ENCODE measurements around the gene CDC42BPB.

Gene CDC42BPB

DNA sequence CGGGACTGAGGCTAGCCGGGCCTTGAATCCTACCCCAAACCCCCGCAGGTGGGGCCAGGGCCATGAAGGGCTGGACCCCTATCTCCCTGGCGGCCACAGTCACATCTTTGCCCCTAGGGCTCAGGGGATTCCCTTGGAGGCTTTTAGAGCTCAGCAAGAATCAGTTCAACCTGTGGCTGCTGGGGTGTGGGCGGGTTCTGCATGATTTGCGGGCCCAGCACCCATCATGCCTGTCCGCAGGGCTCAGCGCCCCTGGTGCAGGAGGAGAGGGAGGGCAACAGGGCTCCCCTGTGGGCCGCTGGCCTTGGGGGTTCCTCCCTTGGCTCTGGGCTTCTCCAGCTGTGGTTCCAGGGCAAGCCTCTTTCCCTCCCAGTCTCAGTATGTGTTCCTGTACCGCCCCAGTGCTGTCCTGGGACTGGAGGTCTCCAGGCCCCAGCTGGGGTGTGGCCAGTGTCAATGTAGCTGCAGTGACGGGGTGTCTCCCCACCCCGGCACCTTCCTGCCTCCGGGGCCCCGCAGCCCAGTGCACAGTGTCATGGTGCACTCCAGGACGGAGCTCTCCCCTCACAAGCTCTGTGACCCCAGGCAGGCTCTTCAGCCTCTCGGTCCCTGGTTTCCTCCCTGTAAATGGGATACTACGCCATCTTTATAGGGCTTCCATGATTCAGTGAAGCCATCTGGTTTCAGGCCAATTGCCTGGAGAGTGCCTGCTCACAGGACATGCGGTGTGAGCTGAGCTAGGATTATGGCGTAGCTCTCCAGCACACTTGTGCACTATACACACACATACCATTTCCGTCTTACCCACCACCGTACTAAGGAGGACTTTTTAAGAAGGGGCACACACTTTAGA lies 16.8 kb upstream of the CDC42BPB start:
- no peak for DNase-seq

DNA sequence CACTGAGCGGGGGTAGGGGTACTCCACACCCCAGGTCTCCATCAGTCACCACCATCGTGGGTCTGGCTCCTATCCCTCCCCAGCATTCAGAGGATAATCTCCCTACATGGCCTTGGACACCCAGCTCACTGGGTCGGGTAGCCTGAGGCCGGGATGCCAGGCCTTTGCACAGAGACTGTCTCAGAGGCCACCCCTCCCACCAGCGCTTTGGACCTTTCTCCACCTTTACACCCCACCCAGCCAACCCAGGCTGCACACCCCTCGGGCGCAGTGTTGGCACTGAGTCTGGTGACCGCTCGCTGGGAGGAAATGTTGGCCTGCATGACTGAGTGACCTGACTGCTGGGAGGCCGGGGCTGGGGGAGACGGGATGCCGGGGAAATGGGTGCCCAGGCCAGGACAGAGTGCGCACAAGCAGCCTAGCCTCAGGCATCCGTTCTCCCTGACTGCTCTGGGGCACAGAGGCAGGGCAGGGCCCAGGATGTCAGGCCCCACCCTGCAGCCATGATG lies 16.1 kb upstream of the CDC42BPB start:
- no peak for DNase-seq

DNA sequence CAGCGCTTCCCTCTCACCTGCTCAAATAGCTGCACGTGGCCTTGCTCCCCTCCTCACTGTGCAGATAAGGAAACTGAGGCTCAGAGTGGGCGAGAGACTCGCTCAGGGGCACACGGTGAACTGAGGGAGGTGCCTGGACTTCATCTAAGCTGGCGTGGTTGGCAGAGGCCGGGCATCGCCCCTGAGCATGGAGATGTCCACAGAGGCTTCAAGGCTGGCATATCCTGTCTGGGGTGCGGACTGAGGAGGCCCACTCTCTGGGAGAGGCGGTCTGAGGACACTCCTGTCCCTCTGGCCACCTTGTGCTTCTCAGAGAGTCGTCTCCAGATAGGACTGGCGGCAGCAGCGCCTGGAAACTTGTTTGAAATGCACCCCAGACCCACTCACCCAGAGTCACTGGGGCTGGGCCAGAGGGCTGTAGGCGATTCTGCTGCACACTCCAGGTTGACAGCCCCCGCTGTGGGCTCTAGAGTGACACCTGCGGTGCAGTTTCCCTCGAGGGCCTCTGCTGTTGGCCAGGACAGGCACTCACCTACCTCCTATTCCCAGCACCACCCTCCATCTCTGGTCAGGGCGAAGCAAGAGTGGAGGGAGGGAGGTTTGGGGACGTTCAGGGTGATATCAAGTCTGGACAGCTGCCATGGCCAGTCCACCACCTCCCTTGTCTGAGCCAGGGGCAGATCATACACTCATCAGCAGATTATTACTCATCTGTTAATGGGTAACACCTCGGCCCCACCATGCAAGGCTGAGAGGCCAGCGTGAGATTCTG lies 15.4 kb upstream of the CDC42BPB start:
- DNase-seq = peak in 1 of 2 donors; percentile 62

DNA sequence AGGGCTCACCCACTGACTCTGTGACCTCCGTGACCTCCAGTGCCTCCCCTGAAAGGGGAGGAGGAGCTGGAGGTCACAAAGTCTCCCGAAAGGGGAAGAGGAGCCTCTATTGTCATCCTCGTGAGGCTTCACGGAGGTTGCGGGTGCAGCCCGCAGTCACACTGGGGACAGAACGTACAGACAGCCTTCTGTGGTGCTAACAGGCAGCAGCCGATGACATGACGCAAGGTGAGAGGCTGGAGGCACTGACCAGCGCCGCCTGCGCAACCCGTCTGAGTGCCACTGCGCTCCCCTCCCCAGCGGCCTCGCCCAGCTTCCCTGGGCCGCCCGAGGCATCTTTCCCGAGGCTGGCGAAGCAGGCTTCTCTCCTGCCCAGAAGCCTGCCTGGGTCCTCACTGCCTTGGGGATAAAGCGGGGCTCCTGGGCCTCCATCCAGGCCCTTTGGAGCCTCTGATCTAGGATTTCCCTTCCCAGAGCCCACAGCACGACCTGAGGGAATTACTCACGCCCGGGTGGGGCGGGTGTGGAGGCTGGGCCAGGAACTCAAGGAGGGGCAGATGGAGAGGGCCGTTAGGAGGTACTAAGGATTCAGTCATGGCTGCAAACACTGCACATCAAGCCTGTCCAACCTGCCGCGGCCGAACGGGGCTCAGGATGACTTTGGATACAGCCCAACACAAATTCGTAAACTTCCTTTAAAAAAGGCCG lies 14.3 kb upstream of the CDC42BPB start:
- peak; percentile 27 to 56 for DNase-seq

DNA sequence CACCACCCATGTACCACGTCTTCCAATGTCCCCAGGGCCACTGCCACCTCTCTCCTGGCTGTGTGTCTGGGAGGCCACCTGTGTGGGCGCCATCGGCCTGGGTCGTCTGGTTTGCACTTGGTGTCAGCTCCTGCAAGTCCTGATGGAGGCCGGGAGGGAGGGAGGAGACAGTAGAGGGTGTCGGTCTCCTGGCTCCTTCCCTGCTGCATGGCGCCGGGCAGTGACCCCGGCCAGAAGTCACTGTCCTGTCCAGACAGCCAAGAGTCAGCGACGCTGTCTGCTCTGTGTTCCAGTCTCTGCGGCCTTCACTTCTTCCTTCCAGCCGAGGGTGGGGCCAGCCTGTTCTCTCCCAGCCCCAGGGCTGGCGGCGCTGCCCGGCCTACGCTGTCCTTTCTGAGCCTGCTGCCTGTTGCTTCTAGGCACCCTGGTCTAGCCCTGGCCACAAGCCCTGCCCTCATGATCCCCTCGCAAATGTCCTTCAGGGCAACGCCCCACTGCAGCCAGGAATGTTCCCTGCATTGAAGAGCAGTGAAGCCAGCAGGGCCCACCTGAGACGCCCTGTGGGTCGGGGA lies 13.7 kb upstream of the CDC42BPB start:
- no peak for DNase-seq

DNA sequence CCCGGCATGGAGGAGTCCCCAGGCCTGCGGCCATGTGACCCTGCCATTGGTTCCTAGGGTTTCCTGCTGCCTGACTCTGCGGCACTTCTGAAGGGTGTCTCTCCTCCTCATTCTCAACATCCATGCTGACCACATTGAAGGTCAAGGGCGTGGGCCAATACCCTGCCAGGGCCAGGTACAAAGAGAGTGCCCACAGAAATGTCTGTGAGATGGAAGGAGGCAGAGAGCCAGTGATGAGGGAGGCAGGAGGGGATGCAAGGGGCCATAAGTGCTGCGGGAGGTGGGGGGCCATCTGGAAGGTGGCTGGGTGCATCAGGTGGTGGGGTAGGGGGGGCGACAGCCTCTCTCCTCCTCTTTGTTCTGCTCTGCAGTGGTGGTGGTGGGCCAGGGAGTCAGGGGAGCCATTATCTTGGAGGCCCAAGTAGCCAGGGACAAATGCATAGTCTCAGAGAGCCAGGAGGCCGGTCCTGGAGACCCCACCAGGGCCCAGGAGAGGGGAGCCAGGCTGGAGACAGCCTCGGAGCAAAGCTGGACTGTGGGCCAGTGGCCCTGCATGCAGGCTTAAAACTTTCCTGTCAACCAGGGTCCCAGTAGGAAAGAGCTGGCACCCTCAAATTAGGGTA lies 13.0 kb upstream of the CDC42BPB start:
- DNase-seq = no peak

DNA sequence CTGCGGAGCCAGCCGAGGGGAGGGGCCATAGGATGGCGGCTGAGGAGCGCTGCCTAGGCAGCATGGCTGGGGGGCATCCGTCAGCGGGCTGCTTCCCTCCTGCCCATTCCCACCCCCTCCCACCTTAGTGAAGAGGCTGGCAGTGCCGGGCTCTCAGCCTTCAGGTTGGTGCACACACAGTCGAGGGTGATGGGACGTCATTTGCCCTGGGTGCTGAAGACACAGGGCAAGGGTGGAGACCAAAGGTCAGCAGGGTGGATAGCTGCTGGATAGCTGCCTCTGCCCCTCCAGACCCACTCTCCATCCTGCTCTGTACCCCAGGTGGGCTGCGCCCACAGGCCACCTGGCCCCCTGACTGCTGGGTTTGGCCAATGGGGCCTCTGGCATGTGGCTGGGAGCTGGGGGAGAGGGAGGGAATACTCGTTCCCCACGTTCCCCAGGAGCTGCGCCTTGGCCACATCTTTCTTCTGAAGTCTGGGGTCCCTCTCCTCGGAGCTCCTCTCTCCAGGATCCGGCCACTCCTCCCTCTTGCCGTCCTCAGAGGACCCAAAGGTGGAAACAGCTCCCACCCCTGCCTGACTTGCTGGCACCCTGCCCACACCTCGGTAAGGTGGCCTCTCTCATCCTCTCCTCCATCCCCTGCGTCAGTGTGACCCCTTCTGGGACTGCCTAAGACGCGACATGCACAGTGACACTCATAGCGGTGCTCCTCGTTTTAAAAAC lies 11.2 kb upstream of the CDC42BPB start:
- no peak for DNase-seq

DNA sequence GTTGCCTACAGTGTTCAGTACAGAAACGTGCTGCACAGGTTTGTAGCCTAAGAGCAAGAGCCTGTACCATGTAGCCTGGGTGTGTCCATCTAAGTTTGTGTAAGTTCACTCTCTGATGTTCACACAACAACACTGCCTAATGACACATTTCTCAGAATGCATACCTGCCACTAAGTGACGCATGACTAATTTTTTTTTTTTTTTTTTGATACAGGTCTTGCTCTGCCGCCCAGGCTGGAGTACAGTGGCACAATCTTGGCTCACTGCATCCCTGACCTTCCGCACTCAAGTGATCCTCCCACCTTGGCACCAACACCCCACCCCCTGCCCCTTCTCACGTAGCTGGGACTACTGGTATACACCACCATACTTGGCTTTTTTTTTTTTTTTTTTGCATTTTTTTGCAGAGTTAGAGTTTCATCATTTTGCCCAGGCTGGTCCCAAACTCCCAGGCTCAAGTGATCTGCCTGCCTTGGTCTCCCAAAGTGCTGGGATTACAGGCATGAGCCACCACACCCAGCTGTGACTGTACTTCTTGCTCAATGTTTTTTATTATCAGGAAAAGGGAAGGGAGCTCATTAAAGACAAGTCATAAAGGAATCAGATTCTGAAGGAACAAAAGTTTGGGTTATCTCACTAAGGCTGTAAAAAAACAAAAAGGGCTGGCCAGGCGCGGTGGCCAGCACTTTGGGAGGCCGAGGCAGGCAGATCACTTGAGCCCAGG lies 10.0 kb upstream of the CDC42BPB start:
- DNase-seq = peak; percentile 49 to 51

DNA sequence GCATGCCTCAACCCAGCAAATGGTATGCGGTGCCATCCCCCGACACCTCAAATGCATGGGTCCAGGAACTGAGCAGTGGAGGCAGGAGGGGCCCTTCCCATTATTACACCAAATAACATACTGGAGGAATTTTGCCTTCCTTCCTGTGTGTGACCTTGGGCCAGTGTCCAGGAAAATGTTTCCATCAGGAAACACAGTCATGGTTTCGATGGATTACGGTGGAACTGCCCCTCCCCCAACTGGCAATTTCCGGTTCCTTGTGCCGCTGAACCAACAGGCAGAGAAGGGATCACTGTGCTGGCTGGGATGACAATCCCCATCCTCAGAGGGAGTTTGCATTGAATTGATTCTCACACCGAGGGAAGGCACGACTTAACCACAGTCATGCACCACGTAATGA lies 9.1 kb upstream of the CDC42BPB start:
- DNase-seq = no peak

DNA sequence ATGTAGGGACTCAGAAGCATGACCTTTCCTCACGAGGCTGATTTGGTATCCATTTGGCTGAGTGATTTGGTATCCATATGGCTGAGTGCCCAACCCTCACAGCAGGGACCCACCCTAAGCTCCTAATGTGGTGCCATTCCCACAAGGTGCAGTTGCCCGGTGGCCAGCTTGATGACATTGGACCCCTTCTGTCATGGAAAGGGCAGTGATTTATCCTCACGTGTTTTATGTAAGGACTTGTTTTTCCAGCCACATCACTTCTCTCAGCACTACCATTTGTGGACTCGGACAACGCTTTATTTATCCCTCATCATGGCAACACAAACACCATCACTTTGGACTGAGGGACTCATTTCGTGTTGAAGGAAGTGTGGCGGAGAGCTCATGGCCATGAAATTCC lies 8.5 kb upstream of the CDC42BPB start:
- no peak for DNase-seq

DNA sequence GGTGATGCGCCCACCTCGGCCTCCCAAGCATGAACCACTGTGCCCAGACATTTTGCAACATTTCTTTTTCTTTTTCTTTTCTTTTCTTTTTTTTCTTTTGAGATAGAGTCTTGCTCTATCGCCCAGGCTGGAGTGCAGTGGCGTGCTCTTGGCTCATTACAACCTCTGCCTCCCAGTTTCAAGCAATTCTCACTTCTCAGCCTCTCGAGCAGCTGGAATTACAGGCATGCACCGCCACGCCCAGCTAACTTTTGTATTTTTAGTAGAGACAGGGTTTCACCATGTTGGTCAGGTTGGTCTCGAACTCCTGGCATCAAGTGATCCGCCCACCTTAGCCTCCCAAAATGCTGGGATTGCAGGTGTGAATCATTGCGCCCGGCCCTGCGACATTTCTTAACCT lies 7.6 kb upstream of the CDC42BPB start:
- DNase-seq = no peak

DNA sequence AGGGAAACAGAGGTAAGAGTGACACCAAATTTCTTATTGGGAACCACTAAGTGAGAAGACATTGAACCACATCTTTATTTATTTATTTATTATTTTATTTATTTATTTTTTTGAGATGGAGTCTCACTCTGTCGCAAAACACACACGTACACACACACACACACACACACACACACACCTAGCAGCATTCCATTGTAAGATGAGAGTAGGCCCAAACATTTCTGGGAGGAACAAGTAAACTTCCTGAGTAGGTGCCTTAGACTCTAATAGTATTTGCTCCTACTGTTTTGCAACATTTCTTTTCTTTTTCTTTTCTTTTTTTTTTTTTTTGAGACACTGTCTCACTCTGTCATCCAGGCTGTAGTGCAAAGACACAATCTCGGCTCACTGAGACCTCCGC lies 7.1 kb upstream of the CDC42BPB start:
- no peak for DNase-seq

DNA sequence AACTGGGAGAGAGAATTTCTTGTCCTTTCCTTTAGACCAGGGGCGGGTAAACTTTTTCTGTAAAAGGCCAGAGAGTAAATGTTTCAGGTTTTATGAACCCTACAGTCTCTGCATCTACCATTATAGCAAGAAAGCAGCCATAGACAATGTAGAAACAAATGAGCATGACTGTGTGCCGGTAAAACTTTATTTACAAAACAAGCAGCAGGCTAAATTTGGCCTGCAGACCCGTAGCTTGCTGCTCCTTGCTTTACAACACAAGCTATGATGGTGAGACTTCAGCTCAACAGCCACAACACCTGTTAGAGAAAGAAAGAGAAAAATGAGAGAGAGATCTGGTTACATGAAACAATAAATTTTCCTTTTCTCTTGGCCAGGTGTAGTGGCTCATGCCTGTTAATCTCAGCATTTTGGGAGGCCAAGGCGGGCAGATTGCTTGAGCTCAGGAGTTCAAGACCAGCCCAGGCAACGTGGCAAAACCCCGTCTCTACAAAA lies 4.2 kb upstream of the CDC42BPB start:
- no peak for DNase-seq

DNA sequence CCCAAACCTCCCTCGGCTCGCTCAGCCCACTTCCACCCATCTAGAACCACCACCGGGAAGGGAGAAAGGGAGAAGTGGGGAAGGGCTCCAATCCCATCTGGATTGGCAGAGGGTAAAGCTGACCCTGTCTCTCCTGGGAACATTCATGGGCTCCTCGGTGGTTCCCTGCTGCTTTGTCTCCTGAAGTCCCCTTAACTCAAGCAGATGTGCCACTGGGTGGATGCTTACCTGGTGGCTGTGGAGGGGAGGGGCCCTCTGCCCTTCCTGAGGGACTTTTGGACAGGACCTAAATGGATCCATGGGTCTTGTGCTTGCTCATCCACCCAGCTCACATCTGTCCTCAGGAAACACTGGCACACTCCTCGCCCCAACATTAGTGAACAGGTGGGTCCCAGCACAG lies 2.2 kb upstream of the CDC42BPB start:
- no peak for DNase-seq

DNA sequence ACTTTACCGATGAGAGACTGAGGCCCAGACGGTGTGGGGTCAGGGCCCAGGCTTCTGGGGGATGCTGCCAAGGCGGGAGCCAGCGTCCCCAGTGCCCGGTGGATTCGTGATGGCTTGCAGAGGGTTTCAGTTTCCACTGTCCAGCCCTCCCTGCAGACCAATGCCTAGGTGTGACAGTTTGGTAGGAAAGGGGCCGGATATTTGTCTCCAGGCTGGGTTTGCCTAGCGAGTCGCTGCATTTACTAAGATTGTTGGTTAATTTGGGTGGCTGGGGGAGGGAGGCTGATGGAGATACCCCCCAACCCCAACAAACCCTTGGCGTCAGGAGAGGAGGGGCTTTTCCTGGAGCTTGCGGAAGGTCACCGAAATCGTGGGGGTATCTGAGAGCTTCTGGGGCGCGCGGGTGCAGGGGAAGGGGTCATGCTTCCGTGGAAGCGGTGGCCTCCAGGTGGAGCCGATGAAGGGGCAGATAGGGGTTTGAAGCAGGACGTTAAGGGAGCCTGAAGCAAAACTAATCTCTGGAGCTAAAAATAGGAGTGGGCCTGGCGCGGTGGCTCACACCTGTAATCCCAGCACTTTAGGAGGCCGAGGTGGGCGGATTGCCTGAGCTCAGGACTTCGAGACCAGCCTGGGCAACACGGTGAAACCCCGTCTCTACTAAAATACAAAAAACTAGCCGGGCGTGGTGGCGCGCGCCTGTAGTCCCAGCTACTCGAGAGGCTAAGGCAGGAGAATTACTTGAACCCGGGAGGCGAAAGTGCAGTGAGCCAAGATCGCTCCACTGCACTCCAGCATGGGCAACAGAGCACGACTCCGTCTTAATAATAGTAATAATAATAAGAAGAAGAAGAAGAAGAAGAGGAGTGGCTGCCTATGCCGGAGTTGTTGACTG lies 1.1 kb upstream of the CDC42BPB start:
- no peak for DNase-seq

DNA sequence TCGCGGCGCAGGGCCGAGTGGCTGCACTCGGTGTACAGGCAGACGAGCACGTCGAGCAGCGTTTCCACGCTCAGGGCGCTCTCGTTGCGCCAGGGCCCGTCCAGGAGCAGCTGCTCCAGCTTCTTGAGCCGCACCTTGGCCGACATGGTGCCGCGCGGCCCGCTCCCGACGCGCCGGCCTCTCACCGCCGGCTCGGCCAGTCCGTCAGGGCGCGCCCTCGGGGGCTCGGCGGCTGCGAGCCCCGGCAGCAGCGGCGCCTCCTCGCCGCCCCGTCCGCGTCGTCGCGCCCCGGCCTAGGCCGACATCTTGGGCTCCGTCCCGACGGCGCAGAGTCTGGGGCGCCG lies 349 bp downstream of the CDC42BPB start:
- DNase-seq = no peak

DNA sequence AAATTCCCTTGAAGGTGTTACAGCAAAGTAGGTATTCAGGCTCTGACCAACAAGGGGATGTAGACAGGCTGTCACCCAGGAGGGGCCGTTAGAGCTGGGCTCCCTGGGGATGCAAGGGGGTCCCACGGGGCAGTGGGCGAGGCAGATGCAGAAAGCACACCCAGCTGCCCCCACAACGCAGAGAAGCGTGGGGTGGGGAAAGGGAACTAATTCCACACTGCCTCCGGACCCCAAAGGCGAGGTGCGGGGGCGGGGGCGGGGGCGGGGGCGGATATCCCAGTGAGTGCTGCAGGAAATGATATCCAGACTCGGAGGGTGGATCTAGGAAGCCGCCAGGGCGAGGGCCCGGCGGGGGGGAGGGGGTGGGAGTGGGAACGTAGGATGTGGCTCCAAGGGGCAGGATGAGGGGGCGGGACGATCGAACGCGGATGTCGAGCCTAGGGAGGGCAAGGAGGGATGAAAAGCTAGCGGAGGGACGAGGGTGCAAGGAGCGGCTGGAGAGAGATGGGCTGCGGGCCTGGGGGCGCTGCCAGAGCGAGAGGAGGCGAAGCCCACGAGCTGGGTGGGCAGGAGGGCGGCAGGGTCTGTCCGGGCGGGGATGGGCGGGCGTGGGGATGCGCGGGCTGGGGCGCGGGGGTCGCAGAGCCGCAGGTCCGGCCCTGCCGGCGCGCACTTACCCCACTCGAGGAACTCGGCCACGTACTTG lies 874 bp downstream of the CDC42BPB start:
- DNase-seq = no peak

DNA sequence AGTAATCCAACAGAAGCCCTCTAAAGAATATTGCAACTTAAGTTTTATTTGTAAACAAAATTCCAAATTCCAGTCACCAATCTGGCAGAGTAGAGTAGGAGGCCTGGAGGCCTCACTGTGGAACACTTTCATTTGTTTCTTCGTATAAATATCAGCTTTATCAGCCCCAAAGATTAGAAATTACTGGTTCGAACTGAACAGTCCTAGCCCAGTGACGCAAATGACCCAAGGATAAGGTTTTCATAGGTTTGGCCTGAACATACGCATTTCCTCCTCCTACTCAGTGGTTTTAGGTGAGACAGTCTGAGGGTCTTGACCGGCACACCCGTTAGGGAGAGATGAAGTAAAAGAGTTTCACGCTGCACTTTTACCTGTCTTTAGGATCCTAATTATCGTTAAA lies 1.7 kb downstream of the CDC42BPB start:
- no peak for DNase-seq

DNA sequence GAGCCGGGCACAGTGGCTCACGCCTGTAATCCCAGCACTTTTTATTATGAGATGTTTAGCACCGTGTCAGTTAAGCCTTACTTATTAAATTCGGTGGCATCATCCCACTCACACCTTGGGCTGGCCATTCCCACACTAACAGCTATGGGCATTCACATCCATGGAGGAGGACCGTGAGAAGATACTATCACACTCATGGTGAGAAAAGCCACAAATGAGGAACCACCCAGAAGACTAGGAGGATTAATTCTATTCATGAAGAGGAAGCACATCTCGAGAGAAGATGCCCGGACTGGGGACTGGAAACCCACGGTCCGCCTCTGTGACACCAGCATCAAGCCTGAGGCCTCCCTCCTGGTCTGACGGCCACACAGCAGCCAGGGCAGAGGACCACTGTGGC lies 4.9 kb downstream of the CDC42BPB start:
- DNase-seq = peak; percentile 79 to 88
